Stimulated activated CD4-positive, alpha-beta T cell treated with anti-CD3 and anti-CD28 coated beads, Interleukin-15, amount 100 ng/mL, for 48 hours (primary cell): ENCODE results near the gene GDPD5.
A peak's percentile ranks its signal among the peaks of the same experiment; 100 is the strongest.

Source experiments
- DNase-seq, 2 donors: peaks; one replicate each; pipeline ENCODE4 v3.0.0-alpha.2; 2020; ENCODE audit warnings: low read depth in 2 of 2

GDPD5 gene

GRCh38 chr11:75536786-75537641, 11.3 kb upstream of the GDPD5 start:
- peak; percentile 44 to 67 for DNase-seq

GRCh38 chr11:75535071-75535470, 9.3 kb upstream of the GDPD5 start:
- no peak for DNase-seq

GRCh38 chr11:75534259-75535069, 8.7 kb upstream of the GDPD5 start:
- DNase-seq = no peak

GRCh38 chr11:75533896-75534258, 8.1 kb upstream of the GDPD5 start:
- no peak for DNase-seq

- DNase-seq = peak; percentile 59 to 72
Measured at GRCh38 chr11:75532200-75533048, 6.7 kb upstream of the GDPD5 start.

GRCh38 chr11:75531325-75531724, 5.6 kb upstream of the GDPD5 start:
- no peak for DNase-seq

GRCh38 chr11:75530577-75530976, 4.8 kb upstream of the GDPD5 start:
- DNase-seq = no peak

GRCh38 chr11:75527938-75528735, 2.4 kb upstream of the GDPD5 start:
- DNase-seq = no peak

- no peak for DNase-seq
Measured at GRCh38 chr11:75527130-75527529, 1.4 kb upstream of the GDPD5 start.

GRCh38 chr11:75526192-75526541, 426 bp upstream of the GDPD5 start:
- DNase-seq = no peak

GRCh38 chr11:75524665-75525432, 892 bp downstream of the GDPD5 start:
- no peak for DNase-seq

GRCh38 chr11:75523811-75524664, 1.7 kb downstream of the GDPD5 start:
- DNase-seq = no peak

GRCh38 chr11:75523189-75523588, 2.6 kb downstream of the GDPD5 start:
- no peak for DNase-seq

GRCh38 chr11:75522286-75523044, 3.3 kb downstream of the GDPD5 start:
- DNase-seq = no peak

GRCh38 chr11:75520688-75521087, 5.1 kb downstream of the GDPD5 start:
- no peak for DNase-seq

- no peak for DNase-seq
Measured at GRCh38 chr11:75518771-75519653, 6.7 kb downstream of the GDPD5 start.

- DNase-seq = no peak
Measured at GRCh38 chr11:75518204-75518549, 7.6 kb downstream of the GDPD5 start.

GRCh38 chr11:75516886-75517285, 8.9 kb downstream of the GDPD5 start:
- no peak for DNase-seq
